ENCODE data around the gene AP3S2. TPM values are rescaled to one million over a fixed set of nuclear protein-coding genes. Genes with fewer than 3 reads are reported as not detected.
A peak's percentile ranks its signal among the peaks of the same experiment; 100 is the strongest.

The AP3S2 gene
- total and polyA plus RNA-seq, 9 donors, result 23.7 to 35.2 (median 26.6) TPM

GRCh38 chr15:89801471-89802195, 92.2 kb downstream of the AP3S2 start:
- Histone ChIP-seq H3K27ac (ENCODE audit: low read length) (no peak overlapping the region), H3K4me1 (ENCODE audit: control insufficient read depth, insufficient read depth, low read length) (peaks cover 4% of the 10 kb centered on the region), H3K36me3 (ENCODE audit: control insufficient read depth, insufficient read depth, low read length) (no peaks in the 10 kb centered on the region), H3K4me3 (ENCODE audit: low read length) (no peak overlapping the region), H3K9me3 (replicated peaks; ENCODE audit: control insufficient read depth, low read depth, low read length) (no peaks in the 10 kb centered on the region), H3K27me3 (ENCODE audit: control insufficient read depth, insufficient read depth, low read length) (peaks cover 5% of the 10 kb centered on the region)
- DNase-seq, result no peak
- 79% methylated on average over 18 of the region's 21 CpGs for WGBS (ENCODE audit: insufficient coverage)

GRCh38 chr15:89799918-89800498, 93.8 kb downstream of the AP3S2 start:
- Histone ChIP-seq H3K9me3 (replicated peaks; ENCODE audit: control insufficient read depth, low read depth, low read length) (no peaks in the 10 kb centered on the region), H3K4me3 (ENCODE audit: low read length) (no peak overlapping the region), H3K27ac (ENCODE audit: low read length) (no peak overlapping the region), H3K4me1 (ENCODE audit: control insufficient read depth, insufficient read depth, low read length) (peaks cover 4% of the 10 kb centered on the region), H3K36me3 (ENCODE audit: control insufficient read depth, insufficient read depth, low read length) (no peaks in the 10 kb centered on the region), H3K27me3 (ENCODE audit: control insufficient read depth, insufficient read depth, low read length) (peaks cover 5% of the 10 kb centered on the region)
- no peak for DNase-seq
- 77% methylated on average over 1 of the region's 2 CpGs for WGBS (ENCODE audit: insufficient coverage)

GRCh38 chr15:89799011-89799911, 94.5 kb downstream of the AP3S2 start:
- Histone ChIP-seq H3K9me3 (replicated peaks; ENCODE audit: control insufficient read depth, low read depth, low read length) (no peaks in the 10 kb centered on the region), H3K27me3 (ENCODE audit: control insufficient read depth, insufficient read depth, low read length) (peaks cover 5% of the 10 kb centered on the region), H3K4me1 (ENCODE audit: control insufficient read depth, insufficient read depth, low read length) (peaks cover 4% of the 10 kb centered on the region), H3K27ac (ENCODE audit: low read length) (no peak overlapping the region), H3K4me3 (ENCODE audit: low read length) (no peak overlapping the region), H3K36me3 (ENCODE audit: control insufficient read depth, insufficient read depth, low read length) (no peaks in the 10 kb centered on the region)
- DNase-seq, result no peak
- WGBS (ENCODE audit: insufficient coverage), result 72% methylated on average over 17 of the region's 20 CpGs

- no peak for DNase-seq
- Histone ChIP-seq H3K4me1 (ENCODE audit: control insufficient read depth, insufficient read depth, low read length) (peaks cover 4% of the 10 kb centered on the region), H3K9me3 (replicated peaks; ENCODE audit: control insufficient read depth, low read depth, low read length) (no peaks in the 10 kb centered on the region), H3K4me3 (ENCODE audit: low read length) (no peak overlapping the region), H3K27ac (ENCODE audit: low read length) (no peak overlapping the region), H3K27me3 (ENCODE audit: control insufficient read depth, insufficient read depth, low read length) (peaks cover 5% of the 10 kb centered on the region), H3K36me3 (ENCODE audit: control insufficient read depth, insufficient read depth, low read length) (no peaks in the 10 kb centered on the region)
- WGBS (ENCODE audit: insufficient coverage), result 90% methylated on average over 3 of the region's 4 CpGs
Observed at GRCh38 chr15:89797678-89798201, 96.1 kb downstream of the AP3S2 start.

- H3K9me3 ChIP-seq (replicated peaks; ENCODE audit: control insufficient read depth, low read depth, low read length), result no peaks in the 10 kb centered on the region
- H3K27ac ChIP-seq (ENCODE audit: low read length), result no peak overlapping the region
- no peaks in the 10 kb centered on the region for H3K36me3 ChIP-seq (ENCODE audit: control insufficient read depth, insufficient read depth, low read length)
- H3K27me3 ChIP-seq (ENCODE audit: control insufficient read depth, insufficient read depth, low read length), result peaks cover 5% of the 10 kb centered on the region
- H3K4me1 ChIP-seq (ENCODE audit: control insufficient read depth, insufficient read depth, low read length), result no peaks in the 10 kb centered on the region
- DNase-seq, result no peak
- no peak overlapping the region for H3K4me3 ChIP-seq (ENCODE audit: low read length)
Observed at GRCh38 chr15:89795996-89796395, 97.8 kb downstream of the AP3S2 start.

- no peaks in the 10 kb centered on the region for H3K4me1 ChIP-seq (ENCODE audit: control insufficient read depth, insufficient read depth, low read length)
- no peaks in the 10 kb centered on the region for H3K9me3 ChIP-seq (replicated peaks; ENCODE audit: control insufficient read depth, low read depth, low read length)
- no peak overlapping the region for H3K4me3 ChIP-seq (ENCODE audit: low read length)
- WGBS (ENCODE audit: insufficient coverage), result 36% methylated on average over 4 of the region's 5 CpGs
- H3K27me3 ChIP-seq (ENCODE audit: control insufficient read depth, insufficient read depth, low read length), result peaks cover 5% of the 10 kb centered on the region
- H3K27ac ChIP-seq (ENCODE audit: low read length), result no peak overlapping the region
- no peaks in the 10 kb centered on the region for H3K36me3 ChIP-seq (ENCODE audit: control insufficient read depth, insufficient read depth, low read length)
- DNase-seq, result peak; percentile 74
Observed at GRCh38 chr15:89794627-89795241, 99.1 kb downstream of the AP3S2 start.

- WGBS (ENCODE audit: insufficient coverage), result 93% methylated on average over 15 of the region's 22 CpGs
- no peak overlapping the region for H3K27ac ChIP-seq (ENCODE audit: low read length)
- H3K27me3 ChIP-seq (ENCODE audit: control insufficient read depth, insufficient read depth, low read length), result no peaks in the 10 kb centered on the region
- no peaks in the 10 kb centered on the region for H3K36me3 ChIP-seq (ENCODE audit: control insufficient read depth, insufficient read depth, low read length)
- peaks cover 9% of the 10 kb centered on the region for H3K9me3 ChIP-seq (replicated peaks; ENCODE audit: control insufficient read depth, low read depth, low read length)
- H3K4me1 ChIP-seq (ENCODE audit: control insufficient read depth, insufficient read depth, low read length), result no peaks in the 10 kb centered on the region
- H3K4me3 ChIP-seq (ENCODE audit: low read length), result no peak overlapping the region
- no peak for DNase-seq
Observed at GRCh38 chr15:89792106-89792805, 101.5 kb downstream of the AP3S2 start.

- H3K27ac ChIP-seq (ENCODE audit: low read length), result no peak overlapping the region
- no peak overlapping the region for H3K4me3 ChIP-seq (ENCODE audit: low read length)
- H3K4me1 ChIP-seq (ENCODE audit: control insufficient read depth, insufficient read depth, low read length), result no peaks in the 10 kb centered on the region
- peaks cover 9% of the 10 kb centered on the region for H3K9me3 ChIP-seq (replicated peaks; ENCODE audit: control insufficient read depth, low read depth, low read length)
- no peaks in the 10 kb centered on the region for H3K27me3 ChIP-seq (ENCODE audit: control insufficient read depth, insufficient read depth, low read length)
- no peak for DNase-seq
- H3K36me3 ChIP-seq (ENCODE audit: control insufficient read depth, insufficient read depth, low read length), result no peaks in the 10 kb centered on the region
- 80% methylated on average over 11 of the region's 16 CpGs for WGBS (ENCODE audit: insufficient coverage)
Observed at GRCh38 chr15:89790661-89791060, 103.1 kb downstream of the AP3S2 start.

GRCh38 chr15:89790206-89790605, 103.6 kb downstream of the AP3S2 start:
- H3K36me3 ChIP-seq (ENCODE audit: control insufficient read depth, insufficient read depth, low read length), result no peaks in the 10 kb centered on the region
- peaks cover 9% of the 10 kb centered on the region for H3K9me3 ChIP-seq (replicated peaks; ENCODE audit: control insufficient read depth, low read depth, low read length)
- H3K27ac ChIP-seq (ENCODE audit: low read length), result no peak overlapping the region
- WGBS (ENCODE audit: insufficient coverage), result 68% methylated on average over 7 of the region's 10 CpGs
- H3K27me3 ChIP-seq (ENCODE audit: control insufficient read depth, insufficient read depth, low read length), result no peaks in the 10 kb centered on the region
- no peaks in the 10 kb centered on the region for H3K4me1 ChIP-seq (ENCODE audit: control insufficient read depth, insufficient read depth, low read length)
- no peak for DNase-seq
- H3K4me3 ChIP-seq (ENCODE audit: low read length), result no peak overlapping the region

Measured in muscle of leg (tissue), 11 donors.